HepG2 (cell line): Measurements from ENCODE around the gene FAM156B. TPM values are rescaled to one million over a fixed set of nuclear protein-coding genes. Genes with fewer than 3 reads are reported as not detected.

Source experiments
- CREB1 ChIP-seq, 2 experiments: fragments of 450-650 bp in 1 of 2; IDR thresholded peaks; 2 replicates each; pipeline ENCODE4 v1.6.1; 2016 to 2017; ENCODE audit warnings: control low read depth in 1 of 2, mild to moderate bottlenecking in 1 of 2, missing compliant biosample characterization in 1 of 2, missing genetic modification characterization in 1 of 2
- EP300 ChIP-seq, 3 experiments: sonication (generic) in 1 of 3; formaldehyde crosslinking in 1 of 3; IDR thresholded peaks; 2 replicates each; pipeline versions ENCODE4 v1.5.1 to v1.6.1; 2011 to 2020; ENCODE audit warnings: low read depth in 2 of 3, low read length in 2 of 3, borderline replicate concordance in 1 of 3, improper control_type of control experiment in 1 of 3, mild to moderate bottlenecking in 1 of 3, missing genetic modification reagents in 1 of 3, moderate library complexity in 1 of 3
- FOXO4 ChIP-seq: sonication (generic); formaldehyde crosslinking; conservative IDR thresholded peaks from 2 replicates; pipeline ENCODE4 v1.8.1; 2023; ENCODE audit warnings: missing genetic modification reagents
- GABPA ChIP-seq, 2 experiments: IDR thresholded peaks; 2 replicates each; pipeline ENCODE4 v1.6.1; 2011 to 2016; ENCODE audit warnings: low read depth in 2 of 2, low read length in 1 of 2, missing biosample characterization in 1 of 2, missing genetic modification characterization in 1 of 2
- GATA4 ChIP-seq: sonication (generic); IDR thresholded peaks from 2 replicates; pipeline ENCODE4 v1.6.1; 2016; ENCODE audit warnings: antibody characterized with exemption, low read depth, borderline replicate concordance
- GFI1 ChIP-seq: sonication (generic); formaldehyde crosslinking; IDR thresholded peaks from 2 replicates; pipeline ENCODE4 v1.5.0; 2020; ENCODE audit warnings: missing genetic modification reagents, mild to moderate bottlenecking, borderline replicate concordance
- GPN1 ChIP-seq: sonication (generic); formaldehyde crosslinking; IDR thresholded peaks from 2 replicates; pipeline ENCODE4 v1.5.1; 2020; ENCODE audit warnings: missing genetic modification reagents, borderline replicate concordance
- HNRNPLL ChIP-seq: fragments of 200-400 bp; formaldehyde crosslinking; IDR thresholded peaks from 2 replicates; pipeline ENCODE4 v1.6.1; 2017; ENCODE audit warnings: mild to moderate bottlenecking, low read depth, low read length; ENCODE audit not compliant: poor library complexity, severe bottlenecking
- KLF12 ChIP-seq: sonication (generic); formaldehyde crosslinking; IDR thresholded peaks from 2 replicates; pipeline ENCODE4 v1.4.0; 2020; ENCODE audit warnings: missing genetic modification reagents, borderline replicate concordance
- KLF16 ChIP-seq, 2 experiments: sonication (generic) in 1 of 2; formaldehyde crosslinking in 1 of 2; IDR thresholded peaks; 2 replicates each; pipeline versions ENCODE4 v1.6.1 to v1.8.0; 2016 to 2023; ENCODE audit warnings: missing genetic modification reagents in 2 of 2, missing compliant biosample characterization in 1 of 2
- NCOR1 ChIP-seq: fragments of 200-600 bp; sonication (generic); IDR thresholded peaks from 2 replicates; pipeline ENCODE4 v1.7.0; 2017; ENCODE audit warnings: antibody characterized with exemption, low read length, borderline replicate concordance
- POLR2AphosphoS5 ChIP-seq: IDR thresholded peaks from 2 replicates; pipeline ENCODE4 v1.6.1; 2012; ENCODE audit warnings: low read depth, low read length
- SIN3B ChIP-seq: fragments of 150-350 bp; IDR thresholded peaks from 2 replicates; pipeline ENCODE4 v1.6.1; 2014; ENCODE audit warnings: low read length
- SOX5 ChIP-seq: IDR thresholded peaks from 2 replicates; pipeline ENCODE4 v1.6.1; 2016; ENCODE audit warnings: borderline replicate concordance
- TBX2 ChIP-seq: sonication (generic); formaldehyde crosslinking; IDR thresholded peaks from 2 replicates; pipeline ENCODE4 v1.5.0; 2020; ENCODE audit warnings: missing genetic modification reagents, mild to moderate bottlenecking, borderline replicate concordance
- ZNF260 ChIP-seq: sonication (generic); formaldehyde crosslinking; IDR thresholded peaks from 2 replicates; pipeline ENCODE4 v1.4.0; 2020; ENCODE audit warnings: missing genetic modification reagents, low read depth, mild to moderate bottlenecking, borderline replicate concordance
- ZNF264 ChIP-seq: sonication (generic); formaldehyde crosslinking; IDR thresholded peaks from 2 replicates; pipeline ENCODE4 v1.4.0; 2020; ENCODE audit warnings: missing genetic modification reagents
- ZNF383 ChIP-seq: sonication (generic); formaldehyde crosslinking; IDR thresholded peaks from 2 replicates; pipeline ENCODE4 v1.4.0; 2020; ENCODE audit warnings: missing genetic modification reagents, mild to moderate bottlenecking, borderline replicate concordance
- ZNF792 ChIP-seq: IDR thresholded peaks from 2 replicates; pipeline ENCODE4 v1.6.1; 2016
- polyA plus RNA-seq, 8 experiments: library from polyadenylated mRNA; depleted of rRNA in 3 of 8; stranded (reverse) in 7 of 8; unstranded in 1 of 8; fragments of >200 nt; fragmentation: Illumina TruSeq in 4 of 8; extraction: Trizol in 4 of 8; gene quantifications; 2 replicates each; pipeline versions ENCODE4 v1.2.1 to v1.2.3, GENCODE V29; 2011 to 2016; ENCODE audit warnings: low read depth in 4 of 8, missing spikeins in 1 of 8, mixed read lengths in 1 of 8; ENCODE audit not compliant: insufficient read depth in 1 of 8
- total RNA-seq, 5 experiments: library from RNA; depleted of rRNA; stranded (reverse); fragments of >200 nt; fragmentation: Illumina TruSeq; extraction: Trizol; gene quantifications; 2 replicates each; pipeline ENCODE4 v1.2.3, GENCODE V29; 2016; ENCODE audit warnings: low read depth in 1 of 5
- TF ChIP-seq, protein P1 (sequence below): IDR thresholded peaks from 2 replicates; pipeline ENCODE4 v1.6.1; 2016; ENCODE audit warnings: missing biosample characterization, missing genetic modification reagents, low read depth
- TF ChIP-seq, protein P2 (sequence below): sonication (generic); formaldehyde crosslinking; IDR thresholded peaks from 2 replicates; pipeline ENCODE4 v1.8.0; 2022; ENCODE audit warnings: mild to moderate bottlenecking, missing genetic modification reagents, borderline replicate concordance

FAM156B gene
- total and polyA plus RNA-seq, 2 of the 13 experiments (the other 11 are each of a cell fraction or from before 2014, with no cell fraction given), result 7.8 to 82.1 TPM

DNA sequence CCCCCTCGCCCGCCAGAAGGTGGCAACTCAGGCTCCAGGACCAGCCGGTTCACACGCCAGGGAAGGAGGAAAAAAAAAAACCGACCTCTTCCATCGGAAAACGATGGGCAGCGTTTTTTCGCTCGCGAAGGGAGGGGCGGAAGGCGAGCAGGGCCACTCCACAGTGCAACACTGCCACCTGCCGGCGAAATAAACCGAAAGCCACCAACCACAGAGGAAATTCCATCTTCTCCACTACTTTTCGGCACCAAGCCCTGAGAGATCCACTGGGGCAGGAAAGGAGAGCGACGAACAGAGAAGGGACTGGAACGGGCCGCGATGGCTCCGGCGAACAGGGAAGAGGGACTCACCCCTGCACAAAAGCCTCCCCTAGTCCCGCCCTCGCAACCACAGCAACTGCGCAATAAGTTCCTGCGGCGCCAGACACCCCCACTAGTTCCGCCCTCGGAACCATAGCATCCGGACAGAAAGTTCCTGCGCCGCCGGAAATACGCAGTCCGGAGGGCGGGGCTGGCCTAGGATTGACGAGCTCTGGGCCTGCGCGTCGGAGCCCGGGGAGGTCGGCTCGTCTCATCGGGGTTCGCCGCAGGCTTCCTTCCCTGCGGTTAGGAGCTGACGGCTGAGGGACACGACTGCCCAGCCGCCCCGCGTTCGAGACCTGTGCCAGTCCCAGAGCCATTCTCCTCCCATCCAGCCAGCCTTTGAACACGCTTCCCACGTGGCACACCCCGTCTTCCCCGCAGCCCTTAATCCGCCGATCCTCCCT lies 37.8 kb downstream of the FAM156B start (continued):
- TF ChIP-seq FOXO4 (CRISPR knock-in tag) (no peak), ZNF260 (CRISPR knock-in tag) (no peak), NCOR1 (no peak; the same call in 1 of the 2 replicates), GPN1 (CRISPR knock-in tag) (no peak), CREB1 (IDR thresholded peaks at IDR 0.05) (0 out of 2 replicates have a peak, but pooled peaks have one; percentile 13), CREB1 (CRISPR knock-in tag; IDR thresholded peaks at IDR 0.05) (peak; percentile 82), GABPA (IDR thresholded peaks at IDR 0.05; ENCODE audit: low read depth, low read length) (peak; percentile 79), GABPA (CRISPR knock-in tag; IDR thresholded peaks at IDR 0.05; ENCODE audit: low read depth) (peak; percentile 93), HNRNPLL (peak; percentile 93), ZNF264 (CRISPR knock-in tag) (no peak), KLF12 (CRISPR knock-in tag) (peak; percentile 56; the same call in 1 of the 2 replicates), ZNF792 (CRISPR knock-in tag) (no peak), ZNF383 (CRISPR knock-in tag) (no peak), SOX5 (CRISPR knock-in tag) (peak; percentile 37; the same call in 1 of the 2 replicates), POLR2AphosphoS5 (peak; percentile 79), KLF16 (CRISPR knock-in tag; IDR thresholded peaks at IDR 0.05) (no peak), TBX2 (CRISPR knock-in tag) (peak; percentile 93), EP300 (IDR thresholded peaks at IDR 0.05; ENCODE audit: low read depth in 2 of 2, low read length in 2 of 2) (peak in 1 of 2 experiments; percentile 46; a peak in 1 of 4 replicates), EP300 (CRISPR knock-in tag; IDR thresholded peaks at IDR 0.05; ENCODE audit: borderline replicate concordance) (no peak), GATA4 (0 out of 2 replicates have a peak, but pooled peaks have one; percentile 19), SIN3B (peak; percentile 77), GFI1 (CRISPR knock-in tag) (peak; percentile 57)
- TF ChIP-seq, protein P1, sequence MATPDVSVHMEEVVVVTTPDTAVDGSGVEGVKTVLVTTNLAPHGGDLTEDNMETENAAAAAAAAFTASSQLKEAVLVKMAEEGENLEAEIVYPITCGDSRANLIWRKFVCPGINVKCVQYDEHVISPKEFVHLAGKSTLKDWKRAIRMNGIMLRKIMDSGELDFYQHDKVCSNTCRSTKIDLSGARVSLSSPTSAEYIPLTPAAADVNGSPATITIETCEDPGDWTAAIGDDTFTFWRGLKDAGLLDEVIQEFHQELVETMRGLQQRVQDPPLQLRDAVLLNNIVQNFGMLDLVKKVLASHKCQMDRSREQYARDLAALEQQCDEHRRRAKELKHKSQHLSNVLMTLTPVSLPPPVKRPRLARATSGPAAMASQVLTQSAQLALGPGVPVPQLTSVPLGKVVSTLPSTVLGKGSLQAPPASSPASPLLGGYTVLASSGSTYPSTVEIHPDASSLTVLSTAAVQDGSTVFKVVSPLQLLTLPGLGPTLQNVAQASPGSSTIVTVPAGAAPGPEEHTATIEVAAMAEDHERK (CRISPR knock-in tag), result no peak
- TF ChIP-seq, protein P2, sequence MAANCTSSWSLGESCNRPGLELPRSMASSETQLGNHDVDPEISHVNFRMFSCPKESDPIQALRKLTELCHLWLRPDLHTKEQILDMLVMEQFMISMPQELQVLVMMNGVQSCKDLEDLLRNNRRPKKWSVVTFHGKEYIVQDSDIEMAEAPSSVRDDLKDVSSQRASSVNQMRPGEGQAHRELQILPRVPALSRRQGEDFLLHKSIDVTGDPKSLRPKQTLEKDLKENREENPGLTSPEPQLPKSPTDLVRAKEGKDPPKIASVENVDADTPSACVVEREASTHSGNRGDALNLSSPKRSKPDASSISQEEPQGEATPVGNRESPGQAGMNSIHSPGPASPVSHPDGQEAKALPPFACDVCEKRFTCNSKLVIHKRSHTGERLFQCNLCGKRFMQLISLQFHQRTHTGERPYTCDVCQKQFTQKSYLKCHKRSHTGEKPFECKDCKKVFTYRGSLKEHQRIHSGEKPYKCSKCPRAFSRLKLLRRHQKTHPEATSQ, result no peak
